CD14-positive monocyte (primary cell): ENCODE measurements around the gene PYGO2. TPM values are rescaled to one million over a fixed set of nuclear protein-coding genes. Genes with fewer than 3 reads are reported as not detected.
A peak's percentile ranks its signal among the peaks of the same experiment; 100 is the strongest.

Experiments used
- DNase-seq, 3 donors: peaks; one replicate each; pipeline ENCODE4 v3.0.0-alpha.2; 2011 to 2022
- H2AFZ ChIP-seq: 2 replicates; pipeline ENCODE4 v1.6.0; 2012; ENCODE audit warnings: mild to moderate bottlenecking, low read depth, low read length, inconsistent platforms; ENCODE audit not compliant: insufficient read depth, poor library complexity, severe bottlenecking
- H3K27ac ChIP-seq, 2 donors: 1 replicate in 1 of 2; 2 replicates in 1 of 2; pipeline ENCODE4 v1.5.1; 2012 to 2013; ENCODE audit warnings: low read length in 2 of 2, control low read depth in 1 of 2, inconsistent platforms in 1 of 2, low read depth in 1 of 2, mild to moderate bottlenecking in 1 of 2
- H3K27me3 ChIP-seq, 2 donors: one replicate each; pipeline versions ENCODE4 v1.6.0 to v1.6.1; 2011 to 2013; ENCODE audit warnings: low read length in 2 of 2; ENCODE audit not compliant: control insufficient read depth in 2 of 2, insufficient read depth in 2 of 2
- H3K36me3 ChIP-seq, 2 donors: replicated peaks in 1 of 2; 1 replicate in 1 of 2; 2 replicates in 1 of 2; pipeline versions ENCODE4 v1.5.1 to v1.6.1; 2012 to 2013; ENCODE audit warnings: low read length in 2 of 2, control low read depth in 1 of 2, inconsistent platforms in 1 of 2, mild to moderate bottlenecking in 1 of 2; ENCODE audit not compliant: insufficient read depth in 2 of 2, control insufficient read depth in 1 of 2
- H3K4me1 ChIP-seq, 2 donors: 1 replicate in 1 of 2; 2 replicates in 1 of 2; pipeline versions ENCODE4 v1.5.1 to v1.6.1; 2012 to 2013; ENCODE audit warnings: low read length in 2 of 2, control low read depth in 1 of 2, inconsistent platforms in 1 of 2, mild to moderate bottlenecking in 1 of 2, moderate library complexity in 1 of 2; ENCODE audit not compliant: insufficient read depth in 2 of 2, control insufficient read depth in 1 of 2
- H3K4me2 ChIP-seq: replicated peaks from 2 replicates; pipeline ENCODE3; 2012; ENCODE audit warnings: low read length, moderate library complexity, mild to moderate bottlenecking; ENCODE audit not compliant: poor library complexity, severe bottlenecking; ENCODE audit errors: extremely low read depth
- H3K4me3 ChIP-seq, 3 experiments: fragments of 200-600 bp in 1 of 3; sonication (generic) in 1 of 3; replicated peaks in 1 of 3; 1 replicate in 2 of 3; 2 replicates in 1 of 3; pipeline ENCODE4 v1.5.1; 2011 to 2013; ENCODE audit warnings: low read length in 3 of 3, mild to moderate bottlenecking in 3 of 3, control low read depth in 2 of 3, low read depth in 2 of 3, inconsistent platforms in 1 of 3, moderate library complexity in 1 of 3
- H3K79me2 ChIP-seq: 2 replicates; pipeline ENCODE4 v1.6.0; 2012; ENCODE audit warnings: mild to moderate bottlenecking, control low read depth, inconsistent platforms, low read length, moderate library complexity; ENCODE audit not compliant: insufficient read depth
- H3K9ac ChIP-seq: 2 replicates; pipeline ENCODE4 v1.6.0; 2017; ENCODE audit warnings: low read length, mild to moderate bottlenecking; ENCODE audit not compliant: insufficient read depth, poor library complexity, severe bottlenecking
- H3K9me3 ChIP-seq, 2 donors: replicated peaks in 1 of 2; 1 replicate in 1 of 2; 2 replicates in 1 of 2; pipeline versions ENCODE4 v1.5.1 to v1.6.1; 2012 to 2013; ENCODE audit warnings: low read length in 2 of 2, control low read depth in 1 of 2; ENCODE audit not compliant: control insufficient read depth in 1 of 2, insufficient read depth in 1 of 2
- H4K20me1 ChIP-seq: 2 replicates; pipeline ENCODE4 v1.6.0; 2012; ENCODE audit warnings: mild to moderate bottlenecking, low read length, control low read depth, moderate library complexity; ENCODE audit not compliant: insufficient read depth
- H3K27ac Mint-ChIP-seq, 7 donors: one replicate each; pipeline ENCODE4 v1.8.0; 2020; ENCODE audit warnings: mild to moderate bottlenecking in 7 of 7, mixed read lengths in 7 of 7, moderate library complexity in 6 of 7, inconsistent platforms in 2 of 7
- H3K27me3 Mint-ChIP-seq, 3 donors: one replicate each; pipeline ENCODE4 v1.8.0; 2021 to 2022; ENCODE audit warnings: low read depth in 3 of 3, mild to moderate bottlenecking in 3 of 3, mixed read lengths in 3 of 3, moderate library complexity in 3 of 3, inconsistent platforms in 1 of 3
- H3K36me3 Mint-ChIP-seq, 2 donors: one replicate each; pipeline ENCODE4 v1.8.0; 2020; ENCODE audit warnings: mixed read lengths in 2 of 2, inconsistent platforms in 1 of 2, mild to moderate bottlenecking in 1 of 2
- H3K4me1 Mint-ChIP-seq: one replicate; pipeline ENCODE4 v1.8.0; 2020; ENCODE audit warnings: mild to moderate bottlenecking, mixed read lengths
- H3K4me3 Mint-ChIP-seq, 2 donors: one replicate each; pipeline ENCODE4 v1.8.0; 2020; ENCODE audit warnings: mild to moderate bottlenecking in 2 of 2, mixed read lengths in 2 of 2, moderate library complexity in 1 of 2
- H3K9me3 Mint-ChIP-seq, 7 donors: one replicate each; pipeline ENCODE4 v1.8.0; 2020 to 2022; ENCODE audit warnings: mixed read lengths in 7 of 7, mild to moderate bottlenecking in 6 of 7, moderate library complexity in 6 of 7, inconsistent platforms in 2 of 7
- CTCF ChIP-seq: fragments of 200-600 bp; IDR thresholded peaks from one replicate; pipeline ENCODE4 v1.8.0; 2022; ENCODE audit warnings: antibody characterized with exemption, mild to moderate bottlenecking
- WGBS: methylation state at CpG from one replicate; pipeline ENCODE4 v1.1.5; 2013; ENCODE audit warnings: missing lambda C conversion rate; ENCODE audit not compliant: insufficient coverage; 5-methylcytosine and 5-hydroxymethylcytosine counted together
- intact Hi-C, 2 donors: fragments of 100-400 bp; cut with micrococcal nuclease; formaldehyde crosslinking; loops; one replicate each; pipeline versions ENCODE4 v1.15.0 to v1.15.1; 2023
- polyA plus RNA-seq, 3 donors: library from polyadenylated mRNA; depleted of rRNA in 1 of 3; unstranded in 2 of 3; stranded (reverse) in 1 of 3; fragments of 300-500 nt in 2 of 3; fragments of >200 nt in 1 of 3; fragmentation: Illumina TruSeq in 2 of 3; gene quantifications; 1 replicate in 2 of 3; 2 replicates in 1 of 3; pipeline ENCODE4 v1.2.3, GENCODE V29; 2012 to 2021

The PYGO2 gene
- polyA plus RNA-seq, 3 donors = 8.2 to 12.5 (median 12.0) TPM

- no peaks in the 10 kb centered on the region for H3K9me3 ChIP-seq
- TF ChIP-seq CTCF = no peak
- peaks cover 0 to 3% of the 10 kb centered on the region in 2 donors for H3K36me3 Mint-ChIP-seq
- WGBS = 0% methylated on average over 28 of the region's 43 CpGs
- no peaks in the 10 kb centered on the region for H3K9me3 Mint-ChIP-seq
- peak overlapping the region; percentile 87 to 95 for H3K27ac ChIP-seq
- peaks cover 61 to 71% of the 10 kb centered on the region in 2 donors for H3K4me1 ChIP-seq
- H3K4me1 Mint-ChIP-seq = peaks cover 53% of the 10 kb centered on the region
- intact Hi-C loops = loop anchor here (2.0 to 5.0 kb wide), 4 partner anchors 16 to 61 kb away; partner anchors contain the start of genes PYGO2 (in 2 of the 2), ADAM15 (in 1 of the 2) and EFNA4 (in 1 of the 2)
- peaks cover 12% of the 10 kb centered on the region for H4K20me1 ChIP-seq
- H3K4me3 Mint-ChIP-seq = peak overlapping the region; percentile 87 to 96
- no peaks in the 10 kb centered on the region for H3K27me3 ChIP-seq
- H3K79me2 ChIP-seq = peaks cover 61% of the 10 kb centered on the region
- H2AFZ ChIP-seq = peak overlapping the region; percentile 55
- H3K27me3 Mint-ChIP-seq = peaks cover 0 to 4% (median 0%) of the 10 kb centered on the region in 3 donors
- DNase-seq = peak; percentile 67 to 76 (median 75)
- peak overlapping the region; percentile 81 for H3K9ac ChIP-seq
- H3K36me3 ChIP-seq = no peaks in the 10 kb centered on the region
- peak overlapping the region; percentile 90 to 96 (median 94) for H3K27ac Mint-ChIP-seq
- H3K4me2 ChIP-seq = peak overlapping the region; percentile 90
- H3K4me3 ChIP-seq = peak overlapping the region; percentile 67 to 98 (median 77)
Observed at GRCh38 chr1:155000726-155001424, 39.3 kb upstream of the PYGO2 start.

- H3K27me3 Mint-ChIP-seq = peaks cover 0 to 4% (median 0%) of the 10 kb centered on the region in 3 donors
- H3K27ac Mint-ChIP-seq = peak overlapping the region; percentile 87 to 96 (median 90)
- H3K4me1 Mint-ChIP-seq = peaks cover 50% of the 10 kb centered on the region
- Histone ChIP-seq H3K79me2 (peaks cover 56% of the 10 kb centered on the region), H3K4me3 (peak overlapping the region; percentile 67 to 98 (median 77)), H3K27ac (peak overlapping the region; percentile 87 to 95), H2AFZ (peak overlapping the region; percentile 48), H3K36me3 (no peaks in the 10 kb centered on the region), H3K9ac (peak overlapping the region; percentile 81), H4K20me1 (peaks cover 12% of the 10 kb centered on the region), H3K4me2 (peak overlapping the region; percentile 90), H3K4me1 (peaks cover 60 to 71% of the 10 kb centered on the region in 2 donors), H3K27me3 (no peaks in the 10 kb centered on the region), H3K9me3 (no peaks in the 10 kb centered on the region)
- DNase-seq = no peak
- TF ChIP-seq CTCF = no peak
- 0% methylated on average over 4 of the region's 13 CpGs for WGBS
- H3K9me3 Mint-ChIP-seq = no peaks in the 10 kb centered on the region
- H3K4me3 Mint-ChIP-seq = peak overlapping the region; percentile 94 to 96
- H3K36me3 Mint-ChIP-seq = peaks cover 0 to 3% of the 10 kb centered on the region in 2 donors
- intact Hi-C loops = loop anchor here (2.0 to 5.0 kb wide), 4 partner anchors 16 to 62 kb away; partner anchors contain the start of genes PYGO2 (in 2 of the 2), ADAM15 (in 1 of the 2) and EFNA4 (in 1 of the 2)
Observed at GRCh38 chr1:155000411-155000725, 38.8 kb upstream of the PYGO2 start.
